K562 (cell line): ENCODE measurements around the gene ARV1. TPM values are rescaled to one million over a fixed set of nuclear protein-coding genes. Genes with fewer than 3 reads are reported as not detected.

Source experiments
- ATAC-seq: fragments of 200-7000 bp; cut with Tn5 transposase; 3 replicates; pipeline ENCODE4 v1.9.1; 2020; ENCODE audit warnings: moderate library complexity
- BruUV-seq: library from RNA; stranded (reverse); fragments of 400-500 nt; replicated peaks from 2 replicates; lab custom pipeline; 2021; lab: Mats Ljungman, UMichigan
- CTCF ChIA-PET: fragments of 300-600 bp; formaldehyde crosslinking; extraction: SDS; loops from one replicate; lab custom pipeline; 2021; ENCODE audit warnings: low intra/inter-chr PET ratio; lab: Yijun Ruan, JAX
- POLR2A ChIA-PET: fragments of 300-600, 350-650 bp; sonication (Branson Sonifier 250); formaldehyde crosslinking; extraction: SDS; loops from one replicate; lab custom pipeline; 2021; ENCODE audit warnings: antibody characterized with exemption, inconsistent platforms; lab: Yijun Ruan, JAX
- DNase-seq, 4 experiments: peaks; one replicate each; pipeline versions ENCODE4 v3.0.0 to v3.0.0-alpha.2; 2011 to 2018; ENCODE audit warnings: low spot score in 3 of 4, mixed read lengths in 3 of 4; ENCODE audit errors: extremely low read depth in 1 of 4
- FAIRE-seq: peaks from 2 replicates; lab custom pipeline; 2011; peaks lifted over from hg19 to GRCh38; lab: Jason Lieb, UNC
- H2AFZ ChIP-seq: 2 replicates; pipeline ENCODE4 v1.6.0; 2011; ENCODE audit warnings: low read depth, low read length, control low read depth, inconsistent platforms
- H3K27ac ChIP-seq: fragments of 200-600 bp; 3 replicates; pipeline ENCODE4 v1.8.0; 2011; ENCODE audit warnings: low read depth, mild to moderate bottlenecking, control low read depth, inconsistent platforms, low read length, moderate library complexity, mixed read lengths; ENCODE audit errors: extremely low read depth
- H3K27me3 ChIP-seq, 2 experiments: fragments of 300-600 bp in 1 of 2; 2 replicates in 1 of 2; 3 replicates in 1 of 2; pipeline versions ENCODE4 v1.6.0 to v1.8.0; 2011; ENCODE audit warnings: inconsistent platforms in 2 of 2, low read length in 2 of 2, mild to moderate bottlenecking in 1 of 2, mixed read lengths in 1 of 2, moderate library complexity in 1 of 2; ENCODE audit not compliant: control insufficient read depth in 2 of 2, insufficient read depth in 2 of 2
- H3K36me3 ChIP-seq: fragments of 300-600 bp; 3 replicates; pipeline ENCODE4 v1.8.0; 2011; ENCODE audit warnings: mild to moderate bottlenecking, low read length, inconsistent platforms; ENCODE audit not compliant: control insufficient read depth, insufficient read depth
- H3K4me1 ChIP-seq, 2 experiments: fragments of 200-600 bp in 1 of 2; replicated peaks in 1 of 2; 2 replicates in 1 of 2; 3 replicates in 1 of 2; pipeline versions ENCODE4 v1.5.1 to v1.8.0; 2011; ENCODE audit warnings: inconsistent platforms in 2 of 2, low read length in 2 of 2, mild to moderate bottlenecking in 1 of 2, mixed read lengths in 1 of 2, moderate library complexity in 1 of 2; ENCODE audit not compliant: control insufficient read depth in 2 of 2, insufficient read depth in 2 of 2
- H3K4me2 ChIP-seq: 2 replicates; pipeline ENCODE4 v1.6.1; 2011; ENCODE audit warnings: low read length, control low read depth, inconsistent platforms, mixed read lengths; ENCODE audit not compliant: insufficient read depth
- H3K4me3 ChIP-seq: fragments of 200-600 bp; sonication (generic), shearing (Covaris generic); 2 replicates; pipeline ENCODE4 v1.5.1; 2016; ENCODE audit warnings: control low read depth, inconsistent platforms
- H3K79me2 ChIP-seq: fragments of 200-600 bp; 3 replicates; pipeline ENCODE4 v1.8.0; 2011; ENCODE audit warnings: low read length, inconsistent platforms; ENCODE audit not compliant: control insufficient read depth, insufficient read depth
- H3K9ac ChIP-seq, 2 experiments: 2 replicates each; pipeline versions ENCODE4 v1.6.0 to v1.6.1; 2011; ENCODE audit warnings: low read depth in 2 of 2, low read length in 2 of 2, control low read depth in 1 of 2, inconsistent platforms in 1 of 2, mild to moderate bottlenecking in 1 of 2, mixed read lengths in 1 of 2; ENCODE audit not compliant: insufficient read depth in 1 of 2
- H3K9me1 ChIP-seq: one replicate; pipeline ENCODE4 v1.6.0; 2011; ENCODE audit warnings: inconsistent platforms, mild to moderate bottlenecking, low read length, moderate library complexity; ENCODE audit not compliant: control insufficient read depth, insufficient read depth
- H3K9me3 ChIP-seq: replicated peaks from 2 replicates; pipeline ENCODE4 v1.5.1; 2011; ENCODE audit warnings: low read depth, low read length, inconsistent platforms; ENCODE audit not compliant: control insufficient read depth, insufficient read depth
- H4K20me1 ChIP-seq: replicated peaks from 2 replicates; pipeline ENCODE4 v1.6.1; 2011; ENCODE audit warnings: low read length, inconsistent platforms, mixed read lengths; ENCODE audit not compliant: control insufficient read depth, insufficient read depth
- BCL6 ChIP-seq: fragments of 250-450 bp; sonication (Bioruptor Pico); IDR thresholded peaks from 2 replicates; pipeline ENCODE4 v1.4.0; 2020
- PHB2 ChIP-seq: fragments of 450-650 bp; IDR thresholded peaks from 2 replicates; pipeline ENCODE4 v1.6.1; 2017; ENCODE audit warnings: low read depth
- POLR2AphosphoS2 ChIP-seq: IDR thresholded peaks from 2 replicates; pipeline ENCODE4 v1.6.1; 2012; ENCODE audit warnings: low read length, improper control_type of control experiment
- PTRF ChIP-seq: fragments of 450-650 bp; IDR thresholded peaks from 2 replicates; pipeline ENCODE4 v1.6.1; 2016; ENCODE audit warnings: mild to moderate bottlenecking, missing genetic modification characterization, missing compliant biosample characterization
- RBM39 ChIP-seq: fragments of 200-400 bp; formaldehyde crosslinking; optimal IDR thresholded peaks from 2 replicates; pipeline ENCODE3; 2018; ENCODE audit warnings: low read depth, low read length
- SIN3A ChIP-seq, 2 experiments: fragments of 150-350 bp in 1 of 2; IDR thresholded peaks; 2 replicates each; pipeline ENCODE4 v1.6.1; 2011 to 2016; ENCODE audit warnings: borderline replicate concordance in 2 of 2, low read depth in 2 of 2, low read length in 2 of 2, mild to moderate bottlenecking in 2 of 2, moderate library complexity in 2 of 2; ENCODE audit not compliant: control insufficient read depth in 1 of 2
- SRSF1 ChIP-seq: fragments of 200-400 bp; formaldehyde crosslinking; IDR thresholded peaks from 2 replicates; pipeline ENCODE4 v1.6.1; 2017; ENCODE audit warnings: mild to moderate bottlenecking, low read depth, low read length, moderate library complexity
- WHSC1 ChIP-seq: IDR thresholded peaks from one replicate; pipeline ENCODE4 v1.6.1; 2012; ENCODE audit warnings: low read length, control low read depth, inconsistent platforms
- ZBTB17 ChIP-seq: fragments of 450-650 bp; formaldehyde crosslinking; IDR thresholded peaks from 2 replicates; pipeline ENCODE4 v1.4.0; 2020; ENCODE audit warnings: mild to moderate bottlenecking
- ZKSCAN1 ChIP-seq: fragments of 150-350 bp; IDR thresholded peaks from 2 replicates; pipeline ENCODE4 v1.6.1; 2016; ENCODE audit warnings: low read depth, low read length
- ZNF133 ChIP-seq: fragments of 250-450 bp; sonication (Bioruptor Pico); IDR thresholded peaks from 2 replicates; pipeline ENCODE4 v1.4.0; 2020; ENCODE audit warnings: mild to moderate bottlenecking
- ZNF23 ChIP-seq: fragments of 250-450 bp; sonication (Bioruptor Pico); IDR thresholded peaks from 2 replicates; pipeline ENCODE4 v1.4.0; 2020; ENCODE audit warnings: mild to moderate bottlenecking
- ZNF316 ChIP-seq: fragments of 450-650 bp; IDR thresholded peaks from 2 replicates; pipeline ENCODE4 v1.6.1; 2016
- WGBS: fragments of 100-300 bp; shearing (Covaris generic); methylation state at CpG from one replicate; pipeline ENCODE4 v1.1.6; 2016; ENCODE audit warnings: low coverage, mixed read lengths; ENCODE audit not compliant: insufficient coverage; ENCODE audit errors: missing lambda C conversion rate; 5-methylcytosine and 5-hydroxymethylcytosine counted together
- in situ Hi-C: fragments of 300-500 bp; cut with MboI; formaldehyde crosslinking; loops from 4 replicates; pipeline ENCODE4 v1.15.0; 2018; ENCODE audit warnings: inconsistent platforms, mixed read lengths
- intact Hi-C: fragments of 100-400 bp; cut with micrococcal nuclease; formaldehyde crosslinking; loops from 2 replicates; pipeline ENCODE4 v1.14.2; 2022
- polyA plus RNA-seq, 8 experiments: library from polyadenylated mRNA; depleted of rRNA in 4 of 8; stranded (reverse) in 5 of 8; unstranded in 3 of 8; fragments of >200 nt; fragmentation: Nextera tagmentation in 2 of 8; fragmentation: Illumina TruSeq in 1 of 8; extraction: Ambion mirVana in 2 of 8; extraction: Trizol in 1 of 8; gene quantifications; 2 replicates each; pipeline versions ENCODE4 v1.2.1 to v1.2.3, GENCODE V29; 2011 to 2014; ENCODE audit warnings: inconsistent platforms in 1 of 8, missing spikeins in 1 of 8
- total RNA-seq, 7 experiments: library from RNA; depleted of rRNA in 6 of 7; stranded (reverse); fragments of >200 nt in 6 of 7; fragmentation: Illumina TruSeq in 2 of 7; extraction: Trizol in 2 of 7; gene quantifications; 2 replicates each; pipeline versions ENCODE4 v1.2.1 to v1.2.3, GENCODE V29; 2011 to 2021; ENCODE audit warnings: low replicate concordance in 1 of 7
- TF ChIP-seq, protein P1 (sequence below), 2 experiments: fragments of 450-650 bp in 1 of 2; IDR thresholded peaks; 2 replicates each; pipeline ENCODE4 v1.6.1; 2011 to 2017; ENCODE audit warnings: low read depth in 2 of 2, antibody characterized with exemption in 1 of 2, borderline replicate concordance in 1 of 2, low read length in 1 of 2, mild to moderate bottlenecking in 1 of 2, mixed read lengths in 1 of 2; ENCODE audit not compliant: control insufficient read depth in 1 of 2
- TF ChIP-seq, protein P2 (sequence below): fragments of 250-450 bp; sonication (Bioruptor Pico); IDR thresholded peaks from 2 replicates; pipeline ENCODE4 v1.9.0; 2021; ENCODE audit warnings: mild to moderate bottlenecking
- TF ChIP-seq, protein P3 (sequence below), 2 experiments: IDR thresholded peaks in 1 of 2; conservative IDR thresholded peaks in 1 of 2; 2 replicates each; pipeline ENCODE4 v1.6.1; 2016; ENCODE audit warnings: low read depth in 2 of 2, mild to moderate bottlenecking in 1 of 2, missing compliant biosample characterization in 1 of 2, missing genetic modification characterization in 1 of 2, moderate library complexity in 1 of 2

The ARV1 gene
- total and polyA plus RNA-seq, 9 of the 15 experiments (the other 6 are each of a cell fraction or from before 2014, with no cell fraction given): 54.8 to 139 (median 74.0) TPM

DNA sequence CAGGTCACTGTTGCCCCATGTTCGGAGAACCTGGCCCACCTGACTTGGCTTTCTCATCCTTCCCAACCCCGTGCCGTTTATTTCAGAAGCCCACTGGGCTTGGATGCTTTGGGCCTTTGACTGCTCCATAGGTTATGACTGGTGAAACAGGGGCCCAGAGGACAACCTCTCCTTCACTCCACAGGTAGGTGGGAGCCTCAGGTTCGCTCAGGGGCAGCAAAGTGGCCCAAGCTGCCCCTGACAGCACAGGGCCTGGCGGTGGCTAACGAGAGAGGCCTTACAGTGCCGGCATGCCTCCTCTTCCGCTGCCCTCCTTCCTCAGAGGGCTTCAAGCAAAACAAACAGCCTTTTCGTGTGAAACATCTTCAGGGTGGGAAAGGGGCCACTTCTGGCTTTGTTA is 44.3 kb downstream of the ARV1 start (continued):
- TF ChIP-seq, protein P1, sequence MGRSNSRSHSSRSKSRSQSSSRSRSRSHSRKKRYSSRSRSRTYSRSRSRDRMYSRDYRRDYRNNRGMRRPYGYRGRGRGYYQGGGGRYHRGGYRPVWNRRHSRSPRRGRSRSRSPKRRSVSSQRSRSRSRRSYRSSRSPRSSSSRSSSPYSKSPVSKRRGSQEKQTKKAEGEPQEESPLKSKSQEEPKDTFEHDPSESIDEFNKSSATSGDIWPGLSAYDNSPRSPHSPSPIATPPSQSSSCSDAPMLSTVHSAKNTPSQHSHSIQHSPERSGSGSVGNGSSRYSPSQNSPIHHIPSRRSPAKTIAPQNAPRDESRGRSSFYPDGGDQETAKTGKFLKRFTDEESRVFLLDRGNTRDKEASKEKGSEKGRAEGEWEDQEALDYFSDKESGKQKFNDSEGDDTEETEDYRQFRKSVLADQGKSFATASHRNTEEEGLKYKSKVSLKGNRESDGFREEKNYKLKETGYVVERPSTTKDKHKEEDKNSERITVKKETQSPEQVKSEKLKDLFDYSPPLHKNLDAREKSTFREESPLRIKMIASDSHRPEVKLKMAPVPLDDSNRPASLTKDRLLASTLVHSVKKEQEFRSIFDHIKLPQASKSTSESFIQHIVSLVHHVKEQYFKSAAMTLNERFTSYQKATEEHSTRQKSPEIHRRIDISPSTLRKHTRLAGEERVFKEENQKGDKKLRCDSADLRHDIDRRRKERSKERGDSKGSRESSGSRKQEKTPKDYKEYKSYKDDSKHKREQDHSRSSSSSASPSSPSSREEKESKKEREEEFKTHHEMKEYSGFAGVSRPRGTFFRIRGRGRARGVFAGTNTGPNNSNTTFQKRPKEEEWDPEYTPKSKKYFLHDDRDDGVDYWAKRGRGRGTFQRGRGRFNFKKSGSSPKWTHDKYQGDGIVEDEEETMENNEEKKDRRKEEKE (IDR thresholded peaks at IDR 0.05; ENCODE audit: borderline replicate concordance in 1 of 2, control insufficient read depth in 1 of 2, low read depth in 2 of 2, low read length in 1 of 2): no peak
- TF ChIP-seq POLR2AphosphoS2 (no peak), WHSC1 (no peak), RBM39 (no peak), ZNF316 (no peak)
- TF ChIP-seq, protein P2, sequence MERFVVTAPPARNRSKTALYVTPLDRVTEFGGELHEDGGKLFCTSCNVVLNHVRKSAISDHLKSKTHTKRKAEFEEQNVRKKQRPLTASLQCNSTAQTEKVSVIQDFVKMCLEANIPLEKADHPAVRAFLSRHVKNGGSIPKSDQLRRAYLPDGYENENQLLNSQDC (CRISPR knock-in tag): no peak

DNA sequence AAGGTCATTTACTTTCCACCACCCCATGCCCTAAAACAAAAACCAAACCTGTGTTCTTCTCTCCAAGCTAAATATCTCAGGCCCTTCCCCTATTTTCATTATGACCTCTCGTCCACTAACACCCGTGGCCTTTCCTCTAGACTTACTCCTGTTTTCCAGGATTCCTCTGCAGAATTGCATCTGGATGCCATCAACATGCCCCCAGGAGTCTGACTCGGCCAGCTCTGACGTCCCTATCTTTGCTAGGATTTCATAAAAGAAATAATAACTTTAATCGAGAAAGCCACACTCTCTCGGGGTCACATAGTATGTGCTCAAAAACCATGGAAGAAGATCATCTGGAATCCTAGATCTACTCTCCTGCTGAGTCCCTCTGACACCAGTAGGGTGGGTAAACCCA is 47.7 kb downstream of the ARV1 start:
- Histone ChIP-seq H3K36me3 (peaks cover 30% of the 10 kb centered on the region; the same call in 2 of the 3 replicates), H3K4me1 (peaks cover 0 to 3% of the 10 kb centered on the region in 2 experiments; a peak in 2 of 5 replicates), H3K27me3 (no peaks in the 10 kb centered on the region), H3K79me2 (peaks cover 40% of the 10 kb centered on the region), H3K9me3 (no peaks in the 10 kb centered on the region), H3K9ac (no peak overlapping the region), H4K20me1 (peaks cover 14% of the 10 kb centered on the region; the same call in 1 of the 2 replicates), H3K27ac (no peak overlapping the region), H3K4me2 (no peak overlapping the region), H3K9me1 (no peaks in the 10 kb centered on the region), H3K4me3 (no peak overlapping the region), H2AFZ (no peak overlapping the region)
- intact Hi-C loops (no loop called here), in situ Hi-C loops (no loop called here)
- 81% methylated on average over 6 of the region's 6 CpGs for WGBS
- no peak for FAIRE-seq
- no TSS peak for BruUV-seq
- no peak for DNase-seq
- no peak for ATAC-seq
- ChIA-PET CTCF (no interaction called here), POLR2A (interaction anchor here (1.0 kb wide), 1 partner anchor 10 kb away, joined by 4 read pairs; no protein-coding TSS in a partner anchor)
- TF ChIP-seq ZNF133 (CRISPR knock-in tag) (no peak), BCL6 (CRISPR knock-in tag) (no peak), ZKSCAN1 (no peak), SIN3A (IDR thresholded peaks at IDR 0.05; ENCODE audit: borderline replicate concordance in 2 of 2, control insufficient read depth in 1 of 2, low read depth in 2 of 2, low read length in 2 of 2) (no peak), PTRF (tag) (no peak), ZNF23 (CRISPR knock-in tag) (no peak), PHB2 (no peak), SRSF1 (no peak), ZBTB17 (no peak)
- TF ChIP-seq, protein P3, sequence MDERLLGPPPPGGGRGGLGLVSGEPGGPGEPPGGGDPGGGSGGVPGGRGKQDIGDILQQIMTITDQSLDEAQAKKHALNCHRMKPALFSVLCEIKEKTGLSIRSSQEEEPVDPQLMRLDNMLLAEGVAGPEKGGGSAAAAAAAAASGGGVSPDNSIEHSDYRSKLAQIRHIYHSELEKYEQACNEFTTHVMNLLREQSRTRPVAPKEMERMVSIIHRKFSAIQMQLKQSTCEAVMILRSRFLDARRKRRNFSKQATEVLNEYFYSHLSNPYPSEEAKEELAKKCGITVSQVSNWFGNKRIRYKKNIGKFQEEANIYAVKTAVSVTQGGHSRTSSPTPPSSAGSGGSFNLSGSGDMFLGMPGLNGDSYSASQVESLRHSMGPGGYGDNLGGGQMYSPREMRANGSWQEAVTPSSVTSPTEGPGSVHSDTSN (CRISPR knock-in tag; IDR thresholded peaks at IDR 0.05; ENCODE audit: low read depth): no peak
- TF ChIP-seq, protein P3 (tag; conservative IDR thresholded peaks at IDR 0.05; ENCODE audit: low read depth): no peak
